GM12801 (cell line): ENCODE measurements around the gene ADD1.

ENCODE experiments used
- CTCF ChIP-seq: IDR thresholded peaks from one replicate; pipeline ENCODE4 v1.5.1; 2011; ENCODE audit warnings: control low read depth; ENCODE audit not compliant: insufficient read length; ENCODE audit errors: extremely low read depth

ADD1 gene

GRCh38 chr4:2832309-2832980 lies 11.2 kb upstream of the ADD1 start:
- TF ChIP-seq CTCF: no peak

GRCh38 chr4:2832981-2833670 lies 10.5 kb upstream of the ADD1 start:
- no peak for TF ChIP-seq CTCF

- TF ChIP-seq CTCF: no peak
These were observed 10.0 kb upstream of the ADD1 start for GRCh38 chr4:2833671-2834000.

- no peak for TF ChIP-seq CTCF
These were observed 9.4 kb upstream of the ADD1 start for GRCh38 chr4:2834001-2834921.

GRCh38 chr4:2835978-2836377 lies 7.7 kb upstream of the ADD1 start:
- no peak for TF ChIP-seq CTCF

GRCh38 chr4:2836391-2836859 lies 7.2 kb upstream of the ADD1 start:
- TF ChIP-seq CTCF: no peak
